ENCODE measurements around the gene BOD1. TPM values are rescaled to one million over a fixed set of nuclear protein-coding genes. Genes with fewer than 3 reads are reported as not detected.

BOD1 gene
- total RNA-seq, 3 donors from 2014 or later, result 61.5 to 68.0 (median 64.6) TPM

GRCh38 chr5:173627271-173627670 is 10.8 kb upstream of the BOD1 start:
- Histone ChIP-seq H3K9me3 (no peaks in the 10 kb centered on the region), H3K4me3 (no peak overlapping the region), H3K27ac (no peak overlapping the region), H3K36me3 (no peaks in the 10 kb centered on the region), H3K4me1 (no peaks in the 10 kb centered on the region), H3K27me3 (no peaks in the 10 kb centered on the region)
- DNase-seq (ENCODE audit: low spot score in 2 of 2), result no peak
- TF ChIP-seq POLR2AphosphoS5 (IDR thresholded peaks at IDR 0.05) (no peak), CTCF (IDR thresholded peaks at IDR 0.05) (no peak), POLR2A (IDR thresholded peaks at IDR 0.05) (no peak)
- intact Hi-C loops (cut with DNase I; ENCODE audit: low total_unique reads), result no loop called here

- Histone ChIP-seq H3K27me3 (no peaks in the 10 kb centered on the region), H3K9me3 (no peaks in the 10 kb centered on the region), H3K4me1 (no peaks in the 10 kb centered on the region), H3K36me3 (no peaks in the 10 kb centered on the region), H3K4me3 (no peak overlapping the region), H3K27ac (no peak overlapping the region)
- intact Hi-C loops (cut with DNase I; ENCODE audit: low total_unique reads), result no loop called here
- TF ChIP-seq POLR2A (IDR thresholded peaks at IDR 0.05), result no peak
- no peak for TF ChIP-seq POLR2AphosphoS5 (IDR thresholded peaks at IDR 0.05)
- TF ChIP-seq CTCF (IDR thresholded peaks at IDR 0.05), result no peak
- DNase-seq (ENCODE audit: low spot score in 2 of 2), result no peak
Measured at GRCh38 chr5:173626505-173626820, 10.0 kb upstream of the BOD1 start.

GRCh38 chr5:173625673-173626504 is 9.4 kb upstream of the BOD1 start:
- H3K36me3 ChIP-seq, result no peaks in the 10 kb centered on the region
- H3K4me3 ChIP-seq, result no peak overlapping the region
- no peaks in the 10 kb centered on the region for H3K9me3 ChIP-seq
- intact Hi-C loops (cut with DNase I; ENCODE audit: low total_unique reads), result no loop called here
- no peaks in the 10 kb centered on the region for H3K27me3 ChIP-seq
- no peak for DNase-seq (ENCODE audit: low spot score in 2 of 2)
- TF ChIP-seq POLR2AphosphoS5 (IDR thresholded peaks at IDR 0.05) (no peak), POLR2A (IDR thresholded peaks at IDR 0.05) (no peak), CTCF (IDR thresholded peaks at IDR 0.05) (no peak)
- no peak overlapping the region for H3K27ac ChIP-seq
- H3K4me1 ChIP-seq, result no peaks in the 10 kb centered on the region

- no peak overlapping the region for H3K27ac ChIP-seq
- H3K27me3 ChIP-seq, result no peaks in the 10 kb centered on the region
- H3K4me1 ChIP-seq, result no peaks in the 10 kb centered on the region
- DNase-seq (ENCODE audit: low spot score in 2 of 2), result no peak
- TF ChIP-seq POLR2A (IDR thresholded peaks at IDR 0.05), result no peak
- TF ChIP-seq CTCF (IDR thresholded peaks at IDR 0.05), result no peak
- TF ChIP-seq POLR2AphosphoS5 (IDR thresholded peaks at IDR 0.05), result no peak
- intact Hi-C loops (cut with DNase I; ENCODE audit: low total_unique reads), result no loop called here
- no peak overlapping the region for H3K4me3 ChIP-seq
- no peaks in the 10 kb centered on the region for H3K9me3 ChIP-seq
- H3K36me3 ChIP-seq, result no peaks in the 10 kb centered on the region
Measured at GRCh38 chr5:173625261-173625660, 8.8 kb upstream of the BOD1 start.

GRCh38 chr5:173624282-173624681 is 7.8 kb upstream of the BOD1 start:
- H3K27ac ChIP-seq, result no peak overlapping the region
- intact Hi-C loops (cut with DNase I; ENCODE audit: low total_unique reads), result no loop called here
- no peak for DNase-seq (ENCODE audit: low spot score in 2 of 2)
- no peaks in the 10 kb centered on the region for H3K4me1 ChIP-seq
- no peak overlapping the region for H3K4me3 ChIP-seq
- TF ChIP-seq CTCF (IDR thresholded peaks at IDR 0.05) (no peak), POLR2AphosphoS5 (IDR thresholded peaks at IDR 0.05) (no peak), POLR2A (IDR thresholded peaks at IDR 0.05) (no peak)
- H3K36me3 ChIP-seq, result no peaks in the 10 kb centered on the region
- H3K9me3 ChIP-seq, result no peaks in the 10 kb centered on the region
- H3K27me3 ChIP-seq, result no peaks in the 10 kb centered on the region
